HCT116 (cell line): ENCODE data around the gene CREBL2. TPM values are rescaled to one million over a fixed set of nuclear protein-coding genes. Genes with fewer than 3 reads are reported as not detected.

Experiments
- ATAC-seq: fragments of 200-7000 bp; cut with Tn5 transposase; 2 replicates; pipeline ENCODE4 v1.9.1; 2020; ENCODE audit warnings: mild to moderate bottlenecking, moderate library complexity
- BruUV-seq: library from RNA; stranded (reverse); fragments of 400-500 nt; replicated peaks from 2 replicates; lab custom pipeline; 2021; lab: Mats Ljungman, UMichigan
- CTCF ChIA-PET: fragments of 300-600 bp; sonication (Branson Sonifier 250); formaldehyde crosslinking; loops from one replicate; lab custom pipeline; 2021; ENCODE audit warnings: antibody characterized with exemption; lab: Charles Lee
- POLR2A ChIA-PET: fragments of 300-600, 350-600 bp; sonication (Branson Sonifier 250); formaldehyde crosslinking; loops from one replicate; lab custom pipeline; 2021; ENCODE audit warnings: antibody characterized with exemption; lab: Charles Lee
- RAD21 ChIA-PET, 2 experiments: fragments of 300-600 bp; sonication (Branson Sonifier 250); formaldehyde crosslinking; loops; one replicate each; lab custom pipeline; 2023; ENCODE audit warnings: low total read pairs in 2 of 2; ENCODE audit not compliant: uncharacterized antibody in 2 of 2, unreplicated experiment in 2 of 2, low non-redundant PET in 1 of 2; lab: Charles Lee
- DNase-seq: peaks from one replicate; pipeline ENCODE4 v3.0.0-alpha.2; 2010; ENCODE audit warnings: low read depth, low spot score
- H2AFZ ChIP-seq: fragments of 200-600 bp; shearing (Covaris generic), sonication (generic); 2 replicates; pipeline ENCODE4 v1.6.1; 2017; ENCODE audit warnings: low read depth, mixed run types, mixed read lengths, antibody characterized with exemption, low read length; ENCODE audit not compliant: poor library complexity, severe bottlenecking
- H3K27ac ChIP-seq: 2 replicates; pipeline ENCODE4 v1.5.1; 2012; ENCODE audit warnings: low read depth, low read length
- H3K27me3 ChIP-seq: fragments of 200-600 bp; sonication (generic); 2 replicates; pipeline ENCODE4 v1.6.1; 2016; ENCODE audit warnings: mixed run types, low read length, mixed read lengths; ENCODE audit not compliant: insufficient read depth
- H3K36me3 ChIP-seq, 2 experiments: fragments of 200-500 bp in 1 of 2; fragments of 200-600 bp in 1 of 2; sonication (Bioruptor generic) in 1 of 2; sonication (generic) in 1 of 2; 2 replicates each; pipeline versions ENCODE4 v1.5.1 to v1.6.1; 2014 to 2016; ENCODE audit warnings: low read length in 2 of 2, inconsistent platforms in 1 of 2, mixed read lengths in 1 of 2, mixed run types in 1 of 2; ENCODE audit not compliant: insufficient read depth in 2 of 2, control insufficient read depth in 1 of 2
- H3K4me1 ChIP-seq, 2 experiments: fragments of 200-600 bp in 1 of 2; sonication (generic) in 1 of 2; 2 replicates each; pipeline versions ENCODE4 v1.5.1 to v1.6.1; 2012 to 2017; ENCODE audit warnings: low read length in 2 of 2, inconsistent platforms in 1 of 2, mild to moderate bottlenecking in 1 of 2, mixed read lengths in 1 of 2, mixed run types in 1 of 2, moderate library complexity in 1 of 2; ENCODE audit not compliant: insufficient read depth in 2 of 2, control insufficient read depth in 1 of 2
- H3K4me2 ChIP-seq: fragments of 200-600 bp; sonication (generic); 2 replicates; pipeline ENCODE4 v1.6.1; 2017; ENCODE audit warnings: mixed run types, low read length, mixed read lengths
- H3K4me3 ChIP-seq, 2 experiments: fragments of 200-600 bp in 1 of 2; sonication (generic) in 1 of 2; replicated peaks in 1 of 2; 2 replicates each; pipeline ENCODE4 v1.5.1; 2011 to 2016; ENCODE audit warnings: low read length in 2 of 2, control low read depth in 1 of 2, low read depth in 1 of 2, mild to moderate bottlenecking in 1 of 2, mixed read lengths in 1 of 2, mixed run types in 1 of 2
- H3K79me2 ChIP-seq: fragments of 200-600 bp; sonication (generic); 2 replicates; pipeline ENCODE4 v1.6.1; 2017; ENCODE audit warnings: mild to moderate bottlenecking, mixed run types, low read length, moderate library complexity, mixed read lengths; ENCODE audit not compliant: insufficient read depth
- H3K9ac ChIP-seq: fragments of 200-600 bp; sonication (generic); 2 replicates; pipeline ENCODE4 v1.6.1; 2016; ENCODE audit warnings: low read length, mixed read lengths
- H3K9me2 ChIP-seq: fragments of 200-600 bp; sonication (generic), shearing (Covaris generic); 2 replicates; pipeline ENCODE4 v1.6.1; 2017; ENCODE audit warnings: mixed run types, mild to moderate bottlenecking, moderate library complexity; ENCODE audit not compliant: insufficient read depth
- H3K9me3 ChIP-seq, 2 experiments: fragments of 200-500 bp in 1 of 2; fragments of 200-600 bp in 1 of 2; sonication (Bioruptor generic) in 1 of 2; sonication (generic) in 1 of 2; 2 replicates each; pipeline ENCODE4 v1.6.1; 2014 to 2017; ENCODE audit warnings: low read length in 2 of 2, mixed read lengths in 2 of 2, inconsistent platforms in 1 of 2, low read depth in 1 of 2, mild to moderate bottlenecking in 1 of 2, mixed run types in 1 of 2, moderate library complexity in 1 of 2; ENCODE audit not compliant: control insufficient read depth in 1 of 2, insufficient read depth in 1 of 2
- H4K20me1 ChIP-seq: fragments of 200-600 bp; sonication (generic), shearing (Covaris generic); 2 replicates; pipeline ENCODE4 v1.6.1; 2017; ENCODE audit warnings: mixed run types, mild to moderate bottlenecking, moderate library complexity; ENCODE audit not compliant: insufficient read depth
- ATF3 ChIP-seq: IDR thresholded peaks from 2 replicates; pipeline ENCODE4 v1.6.1; 2012
- CBX3 ChIP-seq: IDR thresholded peaks from 2 replicates; pipeline ENCODE4 v1.6.1; 2012; ENCODE audit warnings: low read depth
- CEBPB ChIP-seq: IDR thresholded peaks from 2 replicates; pipeline ENCODE4 v1.6.1; 2012; ENCODE audit warnings: low read depth
- EGR1 ChIP-seq: IDR thresholded peaks from 2 replicates; pipeline ENCODE4 v1.6.1; 2012; ENCODE audit warnings: low read depth
- EZH2phosphoT487 ChIP-seq: fragments of 200-600 bp; IDR thresholded peaks from 2 replicates; pipeline ENCODE4 v1.6.1; 2018; ENCODE audit warnings: antibody characterized with exemption, borderline replicate concordance
- POLR2AphosphoS5 ChIP-seq: IDR thresholded peaks from 2 replicates; pipeline ENCODE4 v1.6.1; 2011; ENCODE audit warnings: mild to moderate bottlenecking, low read depth, low read length, moderate library complexity
- RAD21 ChIP-seq: IDR thresholded peaks from 2 replicates; pipeline ENCODE4 v1.6.1; 2012; ENCODE audit warnings: low read depth, mild to moderate bottlenecking
- REST ChIP-seq: IDR thresholded peaks from 2 replicates; pipeline ENCODE4 v1.6.1; 2012; ENCODE audit warnings: low read depth
- SIN3A ChIP-seq: IDR thresholded peaks from 2 replicates; pipeline ENCODE4 v1.6.1; 2012; ENCODE audit warnings: low read depth
- SP1 ChIP-seq: IDR thresholded peaks from 2 replicates; pipeline ENCODE4 v1.6.1; 2012; ENCODE audit warnings: low read depth
- YY1 ChIP-seq: IDR thresholded peaks from 2 replicates; pipeline ENCODE4 v1.6.1; 2011; ENCODE audit warnings: low read length, low read depth, moderate library complexity, mild to moderate bottlenecking; ENCODE audit not compliant: insufficient replicate concordance; ENCODE audit errors: extremely low read depth
- ZBTB33 ChIP-seq: IDR thresholded peaks from 2 replicates; pipeline ENCODE4 v1.6.1; 2011; ENCODE audit warnings: mild to moderate bottlenecking, low read length, moderate library complexity; ENCODE audit not compliant: insufficient replicate concordance; ENCODE audit errors: extremely low read depth
- ZFX ChIP-seq: fragments of 450-650 bp; IDR thresholded peaks from 2 replicates; pipeline ENCODE4 v1.6.1; 2017
- ZNF274 ChIP-seq: fragments of 200-500 bp; sonication (Bioruptor generic); IDR thresholded peaks from 2 replicates; pipeline ENCODE4 v1.6.1; 2014; ENCODE audit warnings: mild to moderate bottlenecking, low read depth, low read length, inconsistent platforms
- intact Hi-C: fragments of 100-400 bp; cut with micrococcal nuclease; formaldehyde crosslinking; loops from 2 replicates; pipeline ENCODE4 v1.10.0; 2022
- total RNA-seq: library from RNA; stranded (reverse); gene quantifications from one replicate; pipeline ENCODE4 v1.2.1, GENCODE V29; 2021; ENCODE audit not compliant: unreplicated experiment

CREBL2 gene
- total RNA-seq, 1 experiment from 2014 or later, result 11.3 TPM

GRCh38 chr12:12583510-12584178, 28.0 kb upstream of the CREBL2 start:
- Histone ChIP-seq H4K20me1 (no peaks in the 10 kb centered on the region), H3K9me2 (no peaks in the 10 kb centered on the region), H2AFZ (no peak overlapping the region), H3K79me2 (no peaks in the 10 kb centered on the region), H3K9ac (no peak overlapping the region), H3K4me3 (no peak overlapping the region), H3K4me2 (no peak overlapping the region), H3K27me3 (no peaks in the 10 kb centered on the region), H3K9me3 (no peaks in the 10 kb centered on the region), H3K4me1 (peaks cover 0 to 6% of the 10 kb centered on the region in 2 experiments; a peak in 1 of 4 replicates), H3K36me3 (no peaks in the 10 kb centered on the region), H3K27ac (no peak overlapping the region)
- intact Hi-C loops, result no loop called here
- POLR2A ChIA-PET, result no interaction called here
- no peak for DNase-seq
- no TSS peak for BruUV-seq
- RAD21 ChIA-PET, result no interaction called here
- CTCF ChIA-PET, result no interaction called here
- TF ChIP-seq CEBPB (no peak), SIN3A (no peak)
- no peak for ATAC-seq

- Histone ChIP-seq H3K9me2 (no peaks in the 10 kb centered on the region), H3K27ac (no peak overlapping the region)
- no peak for ATAC-seq
- TF ChIP-seq EGR1 (no peak), POLR2AphosphoS5 (no peak), SIN3A (no peak), YY1 (no peak), ATF3 (no peak), REST (no peak), ZNF274 (no peak), EZH2phosphoT487 (no peak), CBX3 (no peak), ZFX (no peak), RAD21 (no peak), ZBTB33 (no peak), SP1 (no peak)
These were observed 26.4 kb upstream of the CREBL2 start for GRCh38 chr12:12585115-12585863.

More at GRCh38 chr12:12585115-12585863, 26.4 kb upstream of the CREBL2 start:
- BruUV-seq, result no TSS peak
- intact Hi-C loops, result no loop called here
- Histone ChIP-seq H3K79me2 (no peaks in the 10 kb centered on the region), H3K9me3 (no peaks in the 10 kb centered on the region), H3K36me3 (no peaks in the 10 kb centered on the region), H3K27me3 (no peaks in the 10 kb centered on the region), H2AFZ (no peak overlapping the region), H3K4me3 (no peak overlapping the region), H3K9ac (no peak overlapping the region), H4K20me1 (no peaks in the 10 kb centered on the region), H3K4me2 (no peak overlapping the region), H3K4me1 (peaks cover 0 to 6% of the 10 kb centered on the region in 2 experiments; a peak in 1 of 4 replicates)
- DNase-seq, result no peak
- ChIA-PET CTCF (no interaction called here), POLR2A (no interaction called here), RAD21 (no interaction called here)
